HepG2 (cell line): ENCODE measurements around the gene SRXN1. TPM values are rescaled to one million over a fixed set of nuclear protein-coding genes. Genes with fewer than 3 reads are reported as not detected.

Experiments
- ATRX ChIP-seq: sonication (generic); formaldehyde crosslinking; IDR thresholded peaks from 2 replicates; pipeline ENCODE4 v1.4.0; 2020; ENCODE audit warnings: missing genetic modification reagents, borderline replicate concordance
- GLMP ChIP-seq: sonication (generic); formaldehyde crosslinking; IDR thresholded peaks from 2 replicates; pipeline ENCODE4 v1.9.0; 2021; ENCODE audit warnings: missing genetic modification reagents, mild to moderate bottlenecking, borderline replicate concordance
- HNF4G ChIP-seq, 2 experiments: sonication (generic) in 1 of 2; formaldehyde crosslinking in 1 of 2; IDR thresholded peaks; 2 replicates each; pipeline versions ENCODE4 v1.4.0 to v1.6.1; 2011 to 2020; ENCODE audit warnings: borderline replicate concordance in 2 of 2, low read depth in 2 of 2, mild to moderate bottlenecking in 2 of 2, low read length in 1 of 2, missing genetic modification reagents in 1 of 2, moderate library complexity in 1 of 2
- MAF1 ChIP-seq: sonication (generic); formaldehyde crosslinking; IDR thresholded peaks from 2 replicates; pipeline ENCODE4 v1.5.0; 2020; ENCODE audit warnings: missing genetic modification reagents, borderline replicate concordance
- MNT ChIP-seq: fragments of 450-650 bp; IDR thresholded peaks from 2 replicates; pipeline ENCODE4 v1.6.1; 2016
- NR2F1 ChIP-seq, 2 experiments: fragments of 450-650 bp in 1 of 2; formaldehyde crosslinking in 1 of 2; IDR thresholded peaks; 2 replicates each; pipeline versions ENCODE4 v1.5.0 to v1.6.1; 2016 to 2020; ENCODE audit warnings: mild to moderate bottlenecking in 1 of 2, missing compliant biosample characterization in 1 of 2, missing genetic modification reagents in 1 of 2, moderate library complexity in 1 of 2
- PLRG1 ChIP-seq: fragments of 450-650 bp; conservative IDR thresholded peaks from 2 replicates; pipeline ENCODE4 v1.6.1; 2016
- PRPF4 ChIP-seq: fragments of 200-400 bp; formaldehyde crosslinking; IDR thresholded peaks from 2 replicates; pipeline ENCODE4 v1.6.1; 2016; ENCODE audit warnings: low read length, low read depth; ENCODE audit not compliant: poor library complexity, severe bottlenecking
- RFXAP ChIP-seq: sonication (generic); formaldehyde crosslinking; IDR thresholded peaks from 2 replicates; pipeline ENCODE4 v1.4.0; 2020; ENCODE audit warnings: missing genetic modification reagents, borderline replicate concordance
- SNAPC2 ChIP-seq: sonication (generic); formaldehyde crosslinking; IDR thresholded peaks from 2 replicates; pipeline ENCODE4 v1.8.1; 2022; ENCODE audit warnings: mild to moderate bottlenecking, missing genetic modification reagents
- SYNCRIP ChIP-seq: fragments of 200-400 bp; formaldehyde crosslinking; IDR thresholded peaks from 2 replicates; pipeline ENCODE4 v1.6.1; 2018; ENCODE audit warnings: mild to moderate bottlenecking, low read depth, low read length; ENCODE audit not compliant: insufficient read depth
- ZBTB42 ChIP-seq: sonication (generic); formaldehyde crosslinking; IDR thresholded peaks from 2 replicates; pipeline ENCODE4 v1.5.0; 2020; ENCODE audit warnings: mild to moderate bottlenecking, missing genetic modification reagents
- ZBTB7B ChIP-seq: sonication (generic); formaldehyde crosslinking; IDR thresholded peaks from 2 replicates; pipeline ENCODE4 v1.4.0; 2020; ENCODE audit warnings: missing genetic modification reagents
- ZFAT ChIP-seq: sonication (generic); formaldehyde crosslinking; conservative IDR thresholded peaks from 2 replicates; pipeline ENCODE4 v1.8.1; 2023; ENCODE audit warnings: missing genetic modification reagents, inconsistent platforms
- ZFP36L1 ChIP-seq: sonication (generic); formaldehyde crosslinking; IDR thresholded peaks from 2 replicates; pipeline ENCODE4 v1.8.0; 2022; ENCODE audit warnings: mild to moderate bottlenecking, missing genetic modification reagents, moderate library complexity
- ZFP62 ChIP-seq: sonication (generic); formaldehyde crosslinking; IDR thresholded peaks from 2 replicates; pipeline ENCODE4 v1.4.0; 2020; ENCODE audit warnings: missing genetic modification reagents
- ZNF234 ChIP-seq: sonication (generic); formaldehyde crosslinking; conservative IDR thresholded peaks from 2 replicates; pipeline ENCODE4 v1.5.1; 2020; ENCODE audit warnings: mild to moderate bottlenecking, missing genetic modification reagents
- ZNF431 ChIP-seq: sonication (generic); formaldehyde crosslinking; IDR thresholded peaks from 2 replicates; pipeline ENCODE4 v1.9.0; 2022; ENCODE audit warnings: missing genetic modification reagents, low read depth, mild to moderate bottlenecking, borderline replicate concordance
- ZNF510 ChIP-seq: sonication (generic); formaldehyde crosslinking; IDR thresholded peaks from 2 replicates; pipeline ENCODE4 v1.4.0; 2020; ENCODE audit warnings: low read depth, mild to moderate bottlenecking, missing genetic modification reagents
- ZNF557 ChIP-seq: sonication (generic); formaldehyde crosslinking; IDR thresholded peaks from 2 replicates; pipeline ENCODE4 v1.4.0; 2020; ENCODE audit warnings: missing genetic modification reagents
- ZNF713 ChIP-seq: sonication (generic); formaldehyde crosslinking; IDR thresholded peaks from 2 replicates; pipeline ENCODE4 v1.4.0; 2020; ENCODE audit warnings: mild to moderate bottlenecking, missing genetic modification reagents
- polyA plus RNA-seq, 8 experiments: library from polyadenylated mRNA; depleted of rRNA in 3 of 8; stranded (reverse) in 7 of 8; unstranded in 1 of 8; fragments of >200 nt; fragmentation: Illumina TruSeq in 4 of 8; extraction: Trizol in 4 of 8; gene quantifications; 2 replicates each; pipeline versions ENCODE4 v1.2.1 to v1.2.3, GENCODE V29; 2011 to 2016; ENCODE audit warnings: low read depth in 4 of 8, missing spikeins in 1 of 8, mixed read lengths in 1 of 8; ENCODE audit not compliant: insufficient read depth in 1 of 8
- total RNA-seq, 5 experiments: library from RNA; depleted of rRNA; stranded (reverse); fragments of >200 nt; fragmentation: Illumina TruSeq; extraction: Trizol; gene quantifications; 2 replicates each; pipeline ENCODE4 v1.2.3, GENCODE V29; 2016; ENCODE audit warnings: low read depth in 1 of 5
- TF ChIP-seq, protein P1 (sequence below): sonication (generic); formaldehyde crosslinking; IDR thresholded peaks from 2 replicates; pipeline ENCODE4 v1.8.1; 2022; ENCODE audit warnings: low read depth, mild to moderate bottlenecking, missing genetic modification reagents
- TF ChIP-seq, protein P2 (sequence below): sonication (generic); formaldehyde crosslinking; IDR thresholded peaks from 2 replicates; pipeline ENCODE4 v1.8.0; 2022; ENCODE audit warnings: missing genetic modification reagents, low read depth, mild to moderate bottlenecking, borderline replicate concordance

SRXN1 gene
- total and polyA plus RNA-seq, 2 of the 13 experiments (the other 11 are each of a cell fraction or from before 2014, with no cell fraction given), result 29.9 to 87.7 TPM

- TF ChIP-seq, protein P1, sequence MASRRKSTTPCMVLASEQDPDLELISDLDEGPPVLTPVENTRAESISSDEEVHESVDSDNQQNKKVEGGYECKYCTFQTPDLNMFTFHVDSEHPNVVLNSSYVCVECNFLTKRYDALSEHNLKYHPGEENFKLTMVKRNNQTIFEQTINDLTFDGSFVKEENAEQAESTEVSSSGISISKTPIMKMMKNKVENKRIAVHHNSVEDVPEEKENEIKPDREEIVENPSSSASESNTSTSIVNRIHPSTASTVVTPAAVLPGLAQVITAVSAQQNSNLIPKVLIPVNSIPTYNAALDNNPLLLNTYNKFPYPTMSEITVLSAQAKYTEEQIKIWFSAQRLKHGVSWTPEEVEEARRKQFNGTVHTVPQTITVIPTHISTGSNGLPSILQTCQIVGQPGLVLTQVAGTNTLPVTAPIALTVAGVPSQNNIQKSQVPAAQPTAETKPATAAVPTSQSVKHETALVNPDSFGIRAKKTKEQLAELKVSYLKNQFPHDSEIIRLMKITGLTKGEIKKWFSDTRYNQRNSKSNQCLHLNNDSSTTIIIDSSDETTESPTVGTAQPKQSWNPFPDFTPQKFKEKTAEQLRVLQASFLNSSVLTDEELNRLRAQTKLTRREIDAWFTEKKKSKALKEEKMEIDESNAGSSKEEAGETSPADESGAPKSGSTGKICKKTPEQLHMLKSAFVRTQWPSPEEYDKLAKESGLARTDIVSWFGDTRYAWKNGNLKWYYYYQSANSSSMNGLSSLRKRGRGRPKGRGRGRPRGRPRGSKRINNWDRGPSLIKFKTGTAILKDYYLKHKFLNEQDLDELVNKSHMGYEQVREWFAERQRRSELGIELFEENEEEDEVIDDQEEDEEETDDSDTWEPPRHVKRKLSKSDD (CRISPR knock-in tag), result peak; percentile 95
- TF ChIP-seq ZNF510 (CRISPR knock-in tag), result peak; percentile 83; the same call in 1 of the 2 replicates
- peak; percentile 94; the same call in 1 of the 2 replicates for TF ChIP-seq ZFP36L1 (CRISPR knock-in tag)
- TF ChIP-seq ZNF234 (CRISPR knock-in tag), result no peak
- TF ChIP-seq MNT, result no peak
- TF ChIP-seq SNAPC2, result peak; percentile 93; the same call in 1 of the 2 replicates
- TF ChIP-seq ZFP62 (CRISPR knock-in tag), result no peak
- TF ChIP-seq RFXAP, result peak; percentile 95
- TF ChIP-seq NR2F1 (CRISPR knock-in tag; IDR thresholded peaks at IDR 0.05), result no peak
- peak; percentile 92; the same call in 1 of the 2 replicates for TF ChIP-seq ZNF713 (CRISPR knock-in tag)
- TF ChIP-seq ATRX, result no peak
- TF ChIP-seq PRPF4, result no peak
- TF ChIP-seq ZBTB7B, result 0 out of 2 replicates have a peak, but pooled peaks have one; percentile 35
- peak; percentile 53; the same call in 1 of the 2 replicates for TF ChIP-seq ZBTB42 (CRISPR knock-in tag)
- TF ChIP-seq GLMP (CRISPR knock-in tag), result peak; percentile 69; the same call in 1 of the 2 replicates
- no peak for TF ChIP-seq SYNCRIP
- peak; percentile 99 for TF ChIP-seq ZNF431 (CRISPR knock-in tag)
- TF ChIP-seq MAF1 (CRISPR knock-in tag), result peak; percentile 86; the same call in 1 of the 2 replicates
- peak; percentile 87; the same call in 1 of the 2 replicates for TF ChIP-seq ZNF557 (CRISPR knock-in tag)
- no peak for TF ChIP-seq HNF4G (IDR thresholded peaks at IDR 0.05; ENCODE audit: borderline replicate concordance, low read depth, low read length)
- peak; percentile 91 for TF ChIP-seq HNF4G (CRISPR knock-in tag; IDR thresholded peaks at IDR 0.05; ENCODE audit: borderline replicate concordance, low read depth)
- no peak; the same call in 1 of the 2 replicates for TF ChIP-seq ZFAT (CRISPR knock-in tag)
- TF ChIP-seq, protein P2, sequence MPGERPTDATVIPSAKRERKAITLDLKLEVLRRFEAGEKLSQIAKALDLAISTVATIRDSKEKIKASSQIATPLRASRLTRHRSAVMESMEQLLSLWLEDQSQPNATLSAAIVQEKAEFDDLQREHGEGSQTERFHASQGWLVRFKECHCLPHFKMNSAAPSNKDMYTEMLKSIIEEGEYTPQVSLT (CRISPR knock-in tag), result no peak; the same call in 1 of the 2 replicates
- no peak for TF ChIP-seq PLRG1
These were observed 22.7 kb upstream of the SRXN1 start, which contains the start of gene SCRT2 (continued) for GRCh38 chr20:675453-676314.
